Fibroblast of mammary gland (primary cell): Measurements from ENCODE around the gene CACNB4.

Experiments
- DNase-seq: peaks from one replicate; pipeline ENCODE4 v3.0.0-alpha.2; 2010; ENCODE audit warnings: low read depth
- H3K4me3 ChIP-seq: 2 replicates; pipeline ENCODE4 v1.5.1; 2011; ENCODE audit warnings: low read depth, mild to moderate bottlenecking, low read length, moderate library complexity; ENCODE audit not compliant: control insufficient read depth
- CTCF ChIP-seq: conservative IDR thresholded peaks from 2 replicates; pipeline ENCODE4 v1.5.1; 2011; ENCODE audit warnings: low read depth, low read length, inconsistent platforms; ENCODE audit not compliant: control insufficient read depth, insufficient read depth

Gene CACNB4

GRCh38 chr2:151974988-151975387, 123.9 kb downstream of the CACNB4 start:
- no peak overlapping the region for H3K4me3 ChIP-seq
- TF ChIP-seq CTCF = no peak
- no peak for DNase-seq

GRCh38 chr2:151973901-151974199, 125.0 kb downstream of the CACNB4 start:
- peak; percentile 43 for DNase-seq
- no peak overlapping the region for H3K4me3 ChIP-seq
- no peak for TF ChIP-seq CTCF

- TF ChIP-seq CTCF = no peak
- DNase-seq = no peak
Observed at GRCh38 chr2:151973013-151973900, 125.6 kb downstream of the CACNB4 start.

DNA sequence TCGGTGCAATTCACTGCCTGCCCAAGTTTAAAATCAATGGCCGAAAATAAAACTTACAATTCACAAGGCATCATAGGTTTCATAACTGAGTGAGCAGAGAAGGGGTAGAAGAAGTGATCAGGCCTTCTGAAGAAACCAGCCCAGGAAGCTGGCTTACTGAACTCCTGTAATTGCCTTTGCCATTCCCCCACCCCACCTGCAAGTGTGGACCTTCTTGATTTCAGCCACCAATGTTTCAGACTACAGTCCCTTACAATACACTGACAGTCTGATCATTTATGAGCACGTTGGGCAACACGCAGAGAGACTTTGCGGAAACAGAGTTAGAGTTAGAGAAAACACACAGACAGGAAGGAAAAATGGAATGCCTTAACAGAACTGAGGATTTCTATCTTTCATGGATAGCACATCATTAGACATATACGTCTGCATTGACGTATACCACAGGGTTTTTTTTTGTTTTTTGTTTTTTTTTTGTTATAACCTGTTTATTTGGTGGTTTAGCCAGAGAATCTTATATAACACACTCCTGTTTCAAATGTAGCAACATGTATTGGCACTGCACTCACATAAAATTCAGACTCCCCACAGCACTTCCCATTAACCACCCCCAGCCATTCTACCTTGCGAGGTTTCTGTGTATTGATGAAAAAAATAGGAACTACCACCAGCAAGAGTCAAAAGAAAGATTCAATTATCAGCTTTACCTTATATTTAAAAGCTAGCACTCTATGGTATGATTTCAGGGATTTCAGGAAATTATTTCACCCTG, 126.4 kb downstream of the CACNB4 start:
- no peak for TF ChIP-seq CTCF
- no peak for DNase-seq
- H3K4me3 ChIP-seq = no peak overlapping the region

More at GRCh38 chr2:151973013-151973900, 125.6 kb downstream of the CACNB4 start:
- no peak overlapping the region for H3K4me3 ChIP-seq

- TF ChIP-seq CTCF = no peak
- DNase-seq = no peak
- H3K4me3 ChIP-seq = no peak overlapping the region
Observed at GRCh38 chr2:151971301-151972051, 127.4 kb downstream of the CACNB4 start.

GRCh38 chr2:151968770-151969470, 129.9 kb downstream of the CACNB4 start:
- no peak for DNase-seq
- no peak for TF ChIP-seq CTCF
- H3K4me3 ChIP-seq = no peak overlapping the region
